Gastrocnemius medialis (tissue), 4 donors: ENCODE data around the gene RSPRY1. TPM values are rescaled to one million over a fixed set of nuclear protein-coding genes. Genes with fewer than 3 reads are reported as not detected.
A peak's percentile ranks its signal among the peaks of the same experiment; 100 is the strongest.

Experiments
- ATAC-seq, 2 donors: fragments of 150-250 bp; one replicate each; pipeline ENCODE4 v1.9.1; 2016
- DNase-seq, 2 donors: peaks; one replicate each; pipeline ENCODE4 v3.0.0-alpha.2; 2019
- H3K27ac ChIP-seq, 4 donors: fragments of 200-600 bp; sonication (generic); 1 replicate in 1 of 4; 2 replicates in 3 of 4; pipeline ENCODE4 v1.5.1; 2016 to 2018; ENCODE audit warnings: mild to moderate bottlenecking in 2 of 4, moderate library complexity in 1 of 4
- H3K27me3 ChIP-seq, 3 donors: fragments of 200-600 bp; sonication (generic) in 2 of 3; 1 replicate in 1 of 3; 2 replicates in 2 of 3; pipeline versions ENCODE4 v1.5.1 to v1.6.0; 2016 to 2019; ENCODE audit warnings: mild to moderate bottlenecking in 1 of 3, moderate library complexity in 1 of 3
- H3K36me3 ChIP-seq, 2 donors: fragments of 200-600 bp; sonication (generic) in 1 of 2; one replicate each; pipeline ENCODE4 v1.5.1; 2017 to 2018
- H3K4me1 ChIP-seq, 2 donors: fragments of 200-600 bp; sonication (generic) in 1 of 2; one replicate each; pipeline ENCODE4 v1.5.1; 2016 to 2017; ENCODE audit warnings: mild to moderate bottlenecking in 2 of 2
- H3K4me3 ChIP-seq, 4 donors: fragments of 200-600 bp; sonication (generic) in 3 of 4; 1 replicate in 1 of 4; 2 replicates in 3 of 4; pipeline ENCODE4 v1.5.1; 2016 to 2019; ENCODE audit warnings: mild to moderate bottlenecking in 2 of 4
- H3K9me3 ChIP-seq, 3 donors: fragments of 200-600 bp; sonication (generic) in 2 of 3; 1 replicate in 1 of 3; 2 replicates in 2 of 3; pipeline ENCODE4 v1.5.1; 2016 to 2019
- CTCF ChIP-seq, 5 experiments: fragments of 450-650 bp in 3 of 5; fragments of 200-600 bp in 2 of 5; sonication (generic) in 2 of 5; IDR thresholded peaks in 4 of 5; conservative IDR thresholded peaks in 1 of 5; 1 replicate in 4 of 5; 2 replicates in 1 of 5; pipeline ENCODE4 v1.5.1; 2016 to 2019; ENCODE audit warnings: antibody characterized with exemption in 5 of 5, mild to moderate bottlenecking in 3 of 5, moderate library complexity in 3 of 5
- POLR2A ChIP-seq, 2 donors: fragments of 450-650 bp; IDR thresholded peaks; one replicate each; pipeline ENCODE4 v1.6.1; 2017; ENCODE audit warnings: antibody characterized with exemption in 2 of 2, mild to moderate bottlenecking in 2 of 2, moderate library complexity in 2 of 2
- in situ Hi-C, 4 donors: fragments of 200-750 bp; cut with MboI; loops; one replicate each; pipeline versions ENCODE4 v1.15.0 to v1.8.0; 2017; ENCODE audit warnings: low sequenced_read_pairs in 4 of 4
- intact Hi-C: fragments of 100-400 bp; cut with DNase I; formaldehyde crosslinking; loops from one replicate; pipeline ENCODE4 v1.15.1; 2023; ENCODE audit warnings: low total_unique reads
- total RNA-seq, 4 donors: library from RNA; depleted of rRNA; stranded (reverse); fragments of >200 nt; gene quantifications; one replicate each; pipeline versions ENCODE4 v1.1.0 to v1.2.3, GENCODE V29; 2016

RSPRY1 gene
- total RNA-seq, 4 donors from 2014 or later: 15.4 to 24.1 (median 20.7) TPM

- intact Hi-C loops: no loop called here
- TF ChIP-seq CTCF (IDR thresholded peaks at IDR 0.05 in 4 of 5, conservative IDR thresholded peaks at IDR 0.05 in 1 of 5): no peak
- TF ChIP-seq POLR2A (IDR thresholded peaks at IDR 0.05): no peak
- DNase-seq (no peak), ATAC-seq (no peak)
- peaks cover 12 to 22% (median 17%) of the 10 kb centered on the region in 3 donors for H3K27me3 ChIP-seq
- H3K27ac ChIP-seq: peak overlapping the region in 1 of 4 donors; percentile 28
- H3K9me3 ChIP-seq: no peaks in the 10 kb centered on the region
- H3K36me3 ChIP-seq: no peaks in the 10 kb centered on the region
- in situ Hi-C loops: no loop called here
- peaks cover 0 to 4% of the 10 kb centered on the region in 2 donors for H3K4me1 ChIP-seq
- H3K4me3 ChIP-seq: peak overlapping the region; percentile 55 to 76 (median 61)
These were observed 97.8 kb downstream of the RSPRY1 start for GRCh38 chr16:57283959-57284208.

GRCh38 chr16:57284209-57284951 lies 98.3 kb downstream of the RSPRY1 start, which contains the start of gene PLLP:
Gene PLLP, minus strand, starts transcription at chr16:57284672. Its CDS starts 132 bp downstream, at chr16:57284540.
- Histone ChIP-seq H3K4me3 (peak within 1 kb of the TSS; percentile 55 to 76 (median 61)), H3K9me3 (no peaks in the 10 kb centered on the region), H3K27ac (peak within 1 kb of the TSS in 1 of 4 donors; percentile 28), H3K36me3 (no peaks in the 10 kb centered on the region), H3K27me3 (peaks cover 12 to 22% (median 17%) of the 10 kb centered on the region in 3 donors), H3K4me1 (peaks cover 0 to 4% of the 10 kb centered on the region in 2 donors)
- intact Hi-C loops (no loop called here), in situ Hi-C loops (no loop called here)
- no peak for DNase-seq
- TF ChIP-seq CTCF (IDR thresholded peaks at IDR 0.05 in 4 of 5, conservative IDR thresholded peaks at IDR 0.05 in 1 of 5) (no peak), POLR2A (IDR thresholded peaks at IDR 0.05) (no peak)
- ATAC-seq: peak; percentile 36 to 72

GRCh38 chr16:57284952-57285363 lies 98.8 kb downstream of the RSPRY1 start:
- Histone ChIP-seq H3K27ac (no peak overlapping the region), H3K27me3 (peaks cover 12 to 22% (median 17%) of the 10 kb centered on the region in 3 donors), H3K9me3 (no peaks in the 10 kb centered on the region), H3K4me1 (peaks cover 0 to 4% of the 10 kb centered on the region in 2 donors), H3K4me3 (peak overlapping the region; percentile 55 to 76 (median 61)), H3K36me3 (no peaks in the 10 kb centered on the region)
- ATAC-seq (no peak), DNase-seq (no peak)
- in situ Hi-C loops: no loop called here
- TF ChIP-seq CTCF (IDR thresholded peaks at IDR 0.05 in 4 of 5, conservative IDR thresholded peaks at IDR 0.05 in 1 of 5): no peak
- TF ChIP-seq POLR2A (IDR thresholded peaks at IDR 0.05): no peak
- intact Hi-C loops: no loop called here

DNA sequence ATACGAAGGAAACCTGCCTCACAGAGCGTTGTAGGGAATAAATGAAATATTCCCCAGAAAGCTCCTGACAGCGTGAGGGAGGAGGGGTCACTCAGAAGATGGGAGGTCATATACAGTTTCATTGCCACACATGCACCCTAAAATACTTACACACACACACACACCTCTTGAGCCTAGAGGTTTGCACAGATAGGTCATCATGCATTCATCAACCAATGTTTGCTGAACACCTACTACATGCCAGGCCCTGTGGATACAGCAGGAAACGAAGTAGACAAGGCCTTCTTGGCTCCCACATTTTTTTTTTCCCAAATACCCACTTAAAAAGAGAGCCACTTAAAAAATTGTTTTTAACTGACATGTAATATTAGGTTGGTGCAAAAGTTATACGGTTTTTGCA lies 99.2 kb downstream of the RSPRY1 start:
- H3K36me3 ChIP-seq: no peaks in the 10 kb centered on the region
- peaks cover 12 to 22% (median 17%) of the 10 kb centered on the region in 3 donors for H3K27me3 ChIP-seq
- H3K4me3 ChIP-seq: no peak overlapping the region
- TF ChIP-seq CTCF (IDR thresholded peaks at IDR 0.05 in 4 of 5, conservative IDR thresholded peaks at IDR 0.05 in 1 of 5) (no peak), POLR2A (IDR thresholded peaks at IDR 0.05) (no peak)
- intact Hi-C loops (no loop called here), in situ Hi-C loops (no loop called here)
- H3K4me1 ChIP-seq: peaks cover 0 to 4% of the 10 kb centered on the region in 2 donors
- DNase-seq (no peak), ATAC-seq (no peak)
- no peaks in the 10 kb centered on the region for H3K9me3 ChIP-seq
- no peak overlapping the region for H3K27ac ChIP-seq
